ENCODE data around the gene CPXM2.

Gene CPXM2

DNA sequence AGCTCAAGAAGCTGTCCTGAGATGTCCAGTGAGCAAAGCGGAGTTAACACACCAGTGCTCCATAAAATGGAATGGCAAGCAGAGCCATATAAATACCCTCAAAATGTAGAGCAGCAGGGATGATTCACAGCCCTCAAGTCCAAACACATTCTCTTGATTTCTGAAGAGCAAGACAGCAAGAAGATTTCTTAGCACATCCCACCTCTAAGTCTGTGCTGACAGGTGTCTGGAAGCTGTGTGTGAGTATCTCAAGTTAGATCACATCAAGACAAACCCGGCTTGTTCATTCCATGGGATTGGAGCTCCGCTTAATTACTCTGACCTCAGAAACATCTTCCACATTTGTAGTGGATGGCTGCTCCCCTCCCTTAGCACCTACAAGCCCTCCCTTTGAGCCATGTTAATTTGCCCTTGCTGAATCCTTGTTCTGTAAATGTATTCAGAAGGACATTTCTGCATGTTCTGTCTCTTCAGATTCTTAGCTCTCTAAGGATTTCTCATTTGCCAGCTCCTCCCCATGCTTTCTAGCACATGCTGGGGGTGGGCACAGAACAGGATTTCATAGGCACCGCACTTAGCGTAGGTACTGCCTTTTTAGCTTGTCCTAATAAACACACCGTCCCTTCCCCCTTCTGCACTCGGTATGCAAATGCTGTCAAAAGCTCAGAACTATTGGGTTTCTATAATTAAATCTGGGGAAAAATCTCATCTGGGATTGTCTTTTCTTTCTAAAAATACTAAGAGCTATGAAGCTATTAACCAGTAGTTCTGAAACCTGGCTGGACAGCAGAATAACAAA is 112.7 kb downstream of the CPXM2 start:
- DNase-seq (ENCODE audit: low read depth in 1 of 2, low spot score in 1 of 2), result no peak

DNA sequence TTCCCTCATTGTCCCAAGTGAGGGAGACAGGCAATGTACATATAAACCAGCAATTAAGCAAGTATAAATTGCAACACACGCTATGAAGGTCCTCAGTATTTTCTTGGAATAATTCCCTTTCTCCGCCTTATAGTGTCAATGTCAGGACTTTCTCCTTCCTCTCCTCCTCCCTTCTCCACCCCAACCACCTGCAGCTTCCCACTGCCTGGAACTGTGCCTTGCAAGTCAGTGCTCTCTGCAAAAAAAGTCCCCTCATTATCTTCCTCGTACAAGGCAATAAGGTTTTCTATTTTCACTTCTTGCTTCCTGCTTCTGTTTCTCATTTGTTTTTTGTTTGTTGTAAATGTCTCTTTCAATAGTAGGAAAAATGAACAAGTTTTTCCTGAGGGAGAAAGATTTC is 113.7 kb downstream of the CPXM2 start:
- DNase-seq (ENCODE audit: low read depth in 1 of 2, low spot score in 1 of 2), result no peak

DNA sequence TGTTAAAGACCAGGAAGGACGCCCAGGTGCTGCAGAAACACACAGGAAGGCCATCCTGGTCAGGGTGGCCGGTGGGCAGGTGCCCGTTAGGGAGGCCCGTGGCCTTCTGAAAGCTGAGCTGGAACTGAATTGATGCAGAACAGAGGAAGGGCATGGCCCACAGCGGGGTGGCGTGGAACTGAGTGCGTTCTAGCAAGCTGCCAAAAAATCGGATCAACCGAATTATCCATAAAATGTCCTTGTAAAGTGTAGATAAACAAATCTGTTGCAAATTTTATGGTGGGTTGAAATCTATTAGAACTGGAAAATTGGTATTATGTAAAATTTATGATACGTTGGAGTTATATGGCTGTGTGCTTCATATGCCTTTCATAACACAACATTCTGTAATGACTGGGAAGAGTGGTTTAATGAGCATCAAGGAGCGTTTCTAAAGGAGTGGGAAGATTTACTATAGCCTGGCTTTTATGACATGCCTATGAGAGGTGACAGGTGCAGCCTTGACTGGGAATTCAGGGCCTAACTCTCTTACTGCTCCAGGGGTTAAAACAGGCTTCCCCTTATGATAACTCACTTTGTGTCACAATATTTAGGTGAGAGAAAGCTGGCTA is 117.4 kb downstream of the CPXM2 start:
- DNase-seq (ENCODE audit: low read depth in 1 of 2, low spot score in 1 of 2), result no peak

DNA sequence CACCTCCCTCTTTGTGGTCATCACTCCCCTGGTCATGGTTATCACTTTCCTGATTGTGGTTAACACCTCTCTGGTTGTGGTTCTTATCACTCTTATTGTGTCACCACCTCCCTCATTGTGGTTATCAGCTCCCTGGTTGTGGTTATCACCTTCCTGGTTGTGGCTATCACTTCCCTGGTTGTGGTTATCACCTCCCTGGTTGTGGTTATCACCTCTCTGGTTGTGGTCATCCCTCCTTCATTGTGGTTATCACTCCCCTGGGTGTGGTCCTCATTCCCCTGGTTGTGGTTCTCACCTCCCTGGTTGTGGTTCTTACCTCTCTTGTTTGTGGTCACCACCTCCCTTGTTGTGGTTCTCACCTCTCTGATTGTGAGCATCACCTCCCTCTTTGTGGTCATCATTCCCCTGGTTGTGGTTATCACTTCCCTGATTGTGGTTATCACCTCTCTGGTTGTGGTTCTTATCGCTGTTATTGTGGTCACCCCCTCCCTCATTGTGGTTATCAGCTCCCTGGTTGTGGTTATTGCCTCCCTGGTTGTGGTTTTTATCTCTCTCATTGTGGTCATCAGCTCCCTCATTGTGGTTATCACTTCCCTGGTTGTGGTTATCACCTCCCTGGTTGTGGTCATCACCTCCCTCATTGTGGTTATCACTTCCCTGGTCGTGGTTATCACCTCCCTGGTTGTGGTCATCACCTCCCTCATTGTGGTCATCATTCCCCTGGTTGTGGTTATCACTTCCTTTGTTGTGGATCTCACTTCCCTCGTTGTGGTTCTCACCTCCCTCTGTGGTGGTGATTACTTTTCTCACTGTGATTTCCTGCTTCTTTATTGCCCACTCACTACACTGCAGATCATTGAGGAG is 118.7 kb downstream of the CPXM2 start:
- no peak for DNase-seq (ENCODE audit: low read depth in 1 of 2, low spot score in 1 of 2)

DNA sequence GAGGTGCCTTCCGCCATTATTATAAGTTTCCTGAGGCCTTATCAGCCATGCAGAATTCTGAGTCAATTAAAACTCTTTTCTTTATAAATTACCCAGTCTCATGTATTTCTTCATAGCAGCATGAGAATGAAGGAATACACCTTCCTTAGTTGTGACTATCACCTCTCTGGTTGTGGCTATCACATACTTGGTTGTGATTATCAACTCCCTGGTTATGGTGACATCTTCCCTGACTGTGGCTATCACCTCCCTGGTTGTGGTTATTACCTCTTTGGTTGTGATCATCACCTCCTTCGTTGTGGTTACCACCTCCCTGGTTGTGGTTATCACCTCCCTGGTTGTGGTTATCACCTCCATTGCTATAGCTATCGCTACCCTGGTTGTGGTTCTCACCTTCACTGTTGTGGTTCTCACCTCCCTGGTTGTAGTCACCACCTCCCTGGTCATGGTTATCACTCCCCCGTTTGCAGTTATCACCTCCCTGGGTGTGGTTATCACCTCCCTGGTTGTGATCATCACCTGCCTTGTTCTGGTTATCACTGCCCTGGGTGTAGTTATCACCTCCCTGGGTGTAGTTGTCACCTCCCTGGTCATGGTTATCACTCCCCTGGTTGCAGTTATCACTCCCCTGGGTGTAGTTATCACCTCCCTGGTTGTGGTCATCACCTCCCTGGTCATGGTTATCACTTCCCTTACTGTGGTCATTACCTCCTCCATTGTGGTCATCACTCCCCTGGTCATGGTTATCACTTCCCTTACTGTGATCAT is 119.5 kb downstream of the CPXM2 start:
- DNase-seq (ENCODE audit: low read depth in 1 of 2, low spot score in 1 of 2), result no peak

DNA sequence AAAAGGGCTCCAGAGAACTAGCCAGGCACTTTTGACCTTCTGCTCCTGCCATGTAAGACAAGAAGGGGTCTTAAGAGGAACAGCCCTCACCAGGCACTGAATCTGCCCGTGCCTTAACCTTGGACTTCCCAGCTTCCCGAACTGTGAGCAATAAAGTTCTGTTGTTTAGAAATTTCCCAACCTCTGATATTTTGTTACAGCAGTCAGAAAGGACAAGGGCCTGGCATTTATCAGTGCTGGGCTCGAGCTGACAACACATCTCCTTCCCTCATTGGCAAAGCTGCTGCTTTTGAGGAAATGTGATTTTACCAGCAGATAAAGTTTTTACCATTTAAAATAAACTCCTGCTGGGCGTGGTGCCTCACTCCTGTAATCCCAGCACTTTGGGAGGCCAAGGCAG is 122.0 kb downstream of the CPXM2 start:
- no peak for DNase-seq (ENCODE audit: low read depth in 1 of 2, low spot score in 1 of 2)

DNA sequence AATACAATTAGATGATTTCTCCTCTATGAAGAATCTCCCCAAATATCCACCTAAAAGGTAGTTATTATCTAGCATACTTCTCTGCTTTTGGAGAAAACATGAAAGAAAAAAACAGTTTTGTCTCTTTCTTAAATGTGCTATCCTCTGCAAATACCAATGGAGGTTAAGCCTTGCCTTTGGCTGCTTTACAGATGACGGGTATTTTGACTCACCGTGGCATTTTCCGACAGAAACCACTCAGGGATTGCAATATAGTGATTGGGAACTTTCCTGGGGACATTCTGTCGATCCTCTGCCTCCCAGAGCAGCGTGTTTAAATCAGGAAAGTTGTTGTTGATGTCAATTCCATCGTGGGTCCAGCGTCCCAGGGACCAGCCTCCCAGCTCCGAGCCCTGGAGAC is 124.8 kb downstream of the CPXM2 start:
- DNase-seq (ENCODE audit: low read depth in 1 of 2, low spot score in 1 of 2), result no peak

DNA sequence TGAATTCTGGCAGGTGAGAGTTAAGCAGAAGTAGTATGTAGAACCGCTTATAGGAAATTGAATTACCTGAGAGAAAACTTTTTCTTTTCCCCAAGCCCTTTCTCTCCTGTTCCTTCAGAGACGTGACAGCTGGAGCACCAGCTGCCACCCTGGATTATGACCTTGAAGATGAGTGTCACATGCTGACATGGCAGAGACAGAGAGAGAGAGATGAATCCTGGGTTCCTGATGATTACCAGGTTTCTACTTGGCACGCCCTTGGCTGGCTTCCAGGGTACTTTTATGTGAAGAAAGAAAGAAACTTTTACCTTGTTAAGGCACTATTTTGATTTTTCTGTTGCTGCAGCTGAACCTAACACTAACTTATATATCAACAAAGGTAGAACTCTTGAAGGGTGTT is 125.6 kb downstream of the CPXM2 start:
- no peak for DNase-seq (ENCODE audit: low read depth in 1 of 2, low spot score in 1 of 2)

DNA sequence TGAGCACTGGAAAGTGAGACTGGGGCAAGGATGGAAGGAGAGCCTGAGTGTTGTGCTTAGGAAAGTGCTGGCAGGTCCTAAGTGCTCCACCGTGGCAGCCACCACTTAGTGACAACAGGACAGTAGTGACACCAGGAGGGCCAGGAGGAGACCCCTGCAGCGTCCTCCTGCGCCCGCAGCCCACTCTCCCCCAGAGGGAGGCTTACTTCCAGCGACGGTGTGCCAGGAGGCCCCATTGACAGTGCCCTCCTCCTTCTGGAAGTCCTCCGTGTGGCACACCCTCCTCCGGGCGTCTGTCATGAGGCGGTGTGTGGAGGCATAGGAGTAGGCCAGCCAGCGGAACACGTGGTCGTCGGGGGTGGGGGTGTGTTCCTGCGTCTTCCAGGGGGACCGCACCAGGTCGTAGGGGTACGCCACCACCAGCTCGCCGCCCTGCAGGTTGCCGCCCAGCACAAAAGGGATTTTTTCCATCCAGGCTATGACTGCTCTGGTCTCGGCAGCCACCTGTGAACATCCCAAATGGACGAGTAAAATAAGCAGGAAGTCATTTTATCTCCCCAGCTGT is 129.9 kb downstream of the CPXM2 start:
- no peak for DNase-seq (ENCODE audit: low read depth in 1 of 2, low spot score in 1 of 2)

DNA sequence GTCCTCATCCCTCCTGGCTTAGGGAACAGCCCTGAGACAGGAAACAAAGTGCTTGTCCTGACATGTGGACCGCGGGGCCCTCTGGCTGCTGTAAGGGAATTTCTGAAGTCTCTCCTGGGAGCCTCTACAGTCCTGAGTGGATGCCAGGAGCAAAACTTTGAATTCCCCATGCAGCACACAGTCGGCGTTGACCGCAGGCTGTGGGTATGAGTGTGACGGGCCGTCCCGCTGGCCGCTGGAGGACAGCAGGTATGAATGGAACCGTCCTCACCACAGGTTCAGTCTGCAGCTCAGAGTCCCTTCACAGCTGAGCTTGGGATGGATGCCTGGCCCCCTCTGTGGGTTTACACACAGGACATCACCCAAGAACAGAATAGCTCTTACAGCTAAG is 130.6 kb downstream of the CPXM2 start:
- DNase-seq (ENCODE audit: low read depth in 1 of 2, low spot score in 1 of 2), result no peak

DNA sequence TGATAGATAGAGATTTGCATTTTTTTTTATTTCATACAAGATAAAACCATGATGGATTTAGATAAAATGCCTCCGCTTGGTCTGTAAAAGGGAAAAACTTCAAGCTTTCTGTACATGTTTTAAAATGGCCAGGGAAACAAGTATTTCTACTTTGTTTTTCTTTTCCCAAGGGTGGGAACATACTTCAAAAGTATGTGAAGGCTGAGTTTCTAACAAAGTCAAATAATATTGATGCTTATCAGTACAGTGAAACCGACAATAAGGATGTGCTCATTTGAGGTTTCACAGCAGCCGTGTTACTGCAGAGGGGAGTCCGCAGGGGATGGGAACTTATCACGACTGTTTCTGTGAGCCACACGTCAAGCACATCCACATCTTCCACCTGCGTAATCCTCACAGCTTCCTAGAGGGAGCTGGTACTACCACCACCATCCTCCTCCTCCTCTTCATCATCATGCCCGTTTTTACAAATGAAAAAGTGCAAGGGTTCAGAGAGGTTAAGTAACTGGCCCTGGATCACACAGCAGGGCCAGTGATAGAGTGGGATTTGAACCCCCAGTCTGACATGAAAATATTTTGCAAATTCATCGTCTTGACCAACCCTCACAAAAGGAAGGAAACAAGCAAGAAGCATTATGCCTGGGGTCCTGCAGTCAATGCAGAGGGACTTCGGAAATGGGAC is 131.1 kb downstream of the CPXM2 start:
- DNase-seq (ENCODE audit: low read depth in 1 of 2, low spot score in 1 of 2), result no peak

DNA sequence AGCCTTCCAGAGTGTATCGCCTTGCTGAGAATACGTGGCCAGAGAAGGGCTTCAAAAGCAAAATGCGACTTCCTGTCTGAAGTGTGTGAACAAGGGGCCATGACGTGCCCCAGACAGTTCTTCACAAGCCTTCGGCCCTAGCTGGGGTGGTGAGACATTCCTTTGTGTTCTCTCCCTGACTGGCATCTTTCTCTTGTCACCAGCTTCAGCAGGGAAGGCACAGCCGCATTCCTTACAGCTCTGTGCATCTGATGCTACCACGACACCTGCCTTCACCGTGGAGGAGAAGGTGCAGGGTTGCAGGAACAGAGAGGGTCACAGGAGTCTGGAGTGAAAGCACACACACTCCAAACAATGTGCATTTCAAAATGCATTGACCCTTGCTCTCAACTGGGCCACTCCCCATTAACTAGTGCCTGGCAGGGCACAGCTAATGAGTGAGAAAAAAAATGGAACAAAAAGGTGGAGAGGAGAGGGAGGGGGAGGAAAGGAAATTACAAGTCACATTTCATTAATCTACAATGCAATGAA is 132.0 kb downstream of the CPXM2 start:
- DNase-seq (ENCODE audit: low read depth in 1 of 2, low spot score in 1 of 2), result no peak

DNA sequence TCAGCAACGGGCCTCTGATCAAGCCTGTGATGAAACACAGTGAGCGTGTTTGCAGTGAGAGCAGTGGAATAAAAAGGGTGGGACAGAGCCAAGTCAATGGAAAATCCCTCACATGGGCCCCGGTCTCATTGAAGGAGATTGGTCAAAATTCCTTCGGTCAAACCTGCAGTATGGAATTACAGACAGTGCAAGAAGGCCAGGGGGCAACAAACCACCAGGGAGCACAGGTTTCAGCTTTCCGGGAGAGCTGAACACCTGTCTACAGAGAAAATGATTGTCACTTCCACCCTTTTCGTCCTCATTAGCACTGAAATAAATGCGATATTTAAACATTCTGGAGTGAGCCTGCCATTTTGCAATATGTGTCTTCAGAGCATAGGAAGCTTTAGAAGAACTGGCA is 132.6 kb downstream of the CPXM2 start:
- DNase-seq (ENCODE audit: low read depth in 1 of 2, low spot score in 1 of 2), result no peak

DNA sequence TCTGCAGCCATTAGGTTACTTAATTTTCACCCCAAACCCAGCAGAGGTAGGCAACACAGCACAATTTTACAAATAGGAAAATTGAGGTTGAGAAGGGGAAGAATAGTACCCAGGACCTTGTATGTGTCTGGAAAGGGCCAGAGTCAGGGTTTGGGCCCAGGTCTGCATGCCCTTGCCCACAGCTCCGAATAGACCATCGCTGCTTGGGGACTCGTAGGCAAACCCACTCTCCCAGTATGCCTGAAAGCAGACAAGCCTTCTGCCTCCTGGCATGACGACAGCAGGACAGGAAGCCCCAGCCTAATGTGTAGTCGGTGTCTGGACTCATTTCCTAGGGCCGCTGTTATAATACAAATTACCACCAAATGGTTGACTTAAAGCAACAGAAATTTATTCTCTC is 133.8 kb downstream of the CPXM2 start:
- no peak for DNase-seq (ENCODE audit: low read depth in 1 of 2, low spot score in 1 of 2)

DNA sequence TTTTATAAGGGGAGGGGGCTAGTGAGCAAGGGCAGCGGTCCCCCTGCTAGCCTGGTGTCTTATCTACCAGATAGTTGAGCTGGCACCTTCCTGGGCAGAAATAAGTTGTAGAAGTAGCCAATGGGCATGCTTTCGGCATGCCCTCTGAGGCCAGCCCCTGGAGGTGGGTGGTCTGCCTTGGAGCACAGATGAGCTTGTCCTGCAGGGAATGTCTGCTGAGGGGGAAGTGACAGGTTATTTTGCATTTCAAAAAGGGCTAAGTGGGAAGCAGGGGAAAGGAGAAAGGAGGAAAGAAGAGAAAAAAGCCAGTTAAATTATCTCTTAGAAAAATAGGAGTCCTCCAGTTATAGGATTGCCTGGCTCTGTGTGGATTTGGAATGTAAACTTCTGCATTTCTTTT is 136.5 kb downstream of the CPXM2 start:
- no peak for DNase-seq (ENCODE audit: low read depth in 1 of 2, low spot score in 1 of 2)

DNA sequence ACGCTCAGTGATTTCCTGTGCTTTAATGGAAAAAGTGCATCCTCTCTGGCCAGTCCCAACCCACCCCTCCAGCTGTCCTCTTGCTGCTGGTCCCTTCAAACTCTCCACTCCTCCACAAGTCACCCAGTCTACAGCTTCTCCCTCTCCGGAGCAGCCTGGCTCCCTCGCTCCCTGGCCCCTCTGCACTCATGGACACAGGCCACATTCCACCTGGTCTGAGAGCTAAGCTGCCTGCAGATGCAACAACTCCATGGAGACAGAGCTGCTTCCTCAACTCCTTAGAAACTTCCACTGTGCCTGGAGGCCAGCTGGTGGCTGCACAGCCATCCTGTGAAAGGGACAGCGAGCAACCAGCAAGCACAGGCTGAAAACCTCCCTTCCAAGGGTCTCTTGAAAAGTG is 137.5 kb downstream of the CPXM2 start:
- DNase-seq (ENCODE audit: low read depth in 1 of 2, low spot score in 1 of 2), result no peak

DNA sequence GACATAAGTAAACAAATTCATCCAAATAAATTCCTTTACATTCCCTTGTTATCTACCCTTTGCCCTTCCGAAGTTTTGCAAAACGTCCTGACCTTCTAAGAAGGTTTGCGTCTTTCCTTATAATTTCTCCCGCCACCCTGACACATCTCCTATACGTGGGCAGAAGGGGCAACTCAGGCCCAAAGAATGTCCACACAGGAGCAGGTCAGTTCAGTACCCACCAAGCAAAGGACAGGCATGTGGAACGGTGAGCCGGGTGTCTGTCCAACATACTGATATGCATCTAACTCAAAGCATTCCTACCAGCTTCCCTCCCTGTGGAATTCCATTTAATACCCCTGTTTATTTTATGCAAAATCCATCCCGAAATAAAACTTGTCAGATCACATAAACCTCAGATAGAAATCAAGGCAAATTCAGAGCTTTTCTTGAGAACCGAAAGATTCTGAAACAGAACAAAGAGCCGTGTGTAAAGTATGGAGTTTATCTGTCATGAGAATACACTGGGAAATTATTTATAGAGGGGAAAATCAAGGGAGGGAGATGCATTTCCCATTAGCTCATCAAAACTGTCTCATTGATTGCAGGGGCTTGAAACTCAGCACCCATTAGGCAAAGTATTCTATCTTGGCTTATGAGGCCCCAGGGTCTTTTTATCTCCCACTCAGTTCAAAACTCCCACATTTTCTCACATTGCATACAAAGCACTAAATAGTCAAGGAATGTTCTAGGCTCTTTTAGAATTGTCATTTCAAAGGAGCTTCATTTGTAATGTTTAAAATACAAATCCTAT is 140.1 kb downstream of the CPXM2 start:
- no peak for DNase-seq (ENCODE audit: low read depth in 1 of 2, low spot score in 1 of 2)

DNA sequence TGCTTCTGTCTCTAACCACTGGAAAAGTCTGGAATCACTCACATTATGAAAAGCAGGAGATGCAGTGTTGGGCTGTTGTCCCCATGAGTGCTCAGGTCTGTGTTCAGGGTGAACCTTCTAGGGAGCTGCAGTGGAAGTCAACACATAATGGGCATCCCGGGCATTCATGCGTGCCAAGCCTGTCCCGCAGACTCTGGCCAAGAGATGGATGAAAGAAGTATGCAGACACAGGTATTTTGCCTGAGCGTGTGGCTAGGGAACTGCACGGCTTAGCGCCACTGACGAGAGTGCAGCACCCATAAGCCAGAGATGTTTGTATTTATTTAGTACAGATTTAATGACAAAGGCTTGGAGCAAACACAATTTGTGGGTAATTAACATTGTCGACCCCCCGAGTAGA is 140.7 kb downstream of the CPXM2 start:
- DNase-seq (ENCODE audit: low read depth in 1 of 2, low spot score in 1 of 2), result no peak

DNA sequence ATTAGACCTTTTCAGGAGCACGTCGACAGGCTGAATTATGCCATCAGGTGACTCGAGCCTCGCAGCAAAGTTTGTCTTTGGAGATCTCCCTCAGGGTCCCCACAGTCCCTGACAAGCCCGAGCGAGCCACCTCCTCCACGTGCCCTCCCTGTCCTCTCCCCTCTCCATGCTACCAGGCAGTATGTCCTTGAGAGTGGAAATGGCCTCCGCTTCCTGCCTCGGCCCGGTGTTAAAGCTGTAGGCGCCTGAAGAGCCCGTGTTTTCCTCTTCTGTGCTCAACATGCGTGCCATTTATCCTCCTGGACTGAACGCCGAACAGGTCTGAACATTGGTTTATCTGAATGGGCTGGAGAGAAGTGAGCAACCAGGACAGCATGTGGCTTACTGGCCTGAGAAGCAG is 142.9 kb downstream of the CPXM2 start:
- no peak for DNase-seq (ENCODE audit: low read depth in 1 of 2, low spot score in 1 of 2)

Measured in activated CD4-positive, alpha-beta T cell treated with anti-CD3 and anti-CD28 coated beads, Interleukin-2, amount 50 U/mL, for 24 hours (primary cell).